ENCODE data around the gene TXNRD2.

The TXNRD2 gene

GRCh38 chr22:19901577-19902244 lies 39.9 kb downstream of the TXNRD2 start:
- H2AFZ ChIP-seq (ENCODE audit: low read depth, low read length), result no peak overlapping the region
- ATAC-seq (ENCODE audit: insufficient read depth, low read depth) (no peak), DNase-seq (no peak)
- H4K20me1 ChIP-seq (ENCODE audit: insufficient read depth, low read length), result no peaks in the 10 kb centered on the region
- TF ChIP-seq CTCF (IDR thresholded peaks at IDR 0.05; ENCODE audit: borderline replicate concordance, extremely low read depth, low read length, poor library complexity, severe bottlenecking) (no peak), EZH2 (IDR thresholded peaks at IDR 0.05; ENCODE audit: borderline replicate concordance, low read depth, low read length, severe bottlenecking) (no peak)
- no peaks in the 10 kb centered on the region for H3K27me3 ChIP-seq (ENCODE audit: insufficient read depth, low read length, poor library complexity)
- H3K9me3 ChIP-seq (ENCODE audit: insufficient read depth, low read length, severe bottlenecking), result no peaks in the 10 kb centered on the region
- H3K36me3 ChIP-seq (ENCODE audit: insufficient read depth, low read length), result peaks cover 10% of the 10 kb centered on the region
- H3K4me2 ChIP-seq (ENCODE audit: insufficient read depth, low read length), result no peak overlapping the region
- no peaks in the 10 kb centered on the region for H3K79me2 ChIP-seq (ENCODE audit: insufficient read depth, low read length)
- H3K27ac ChIP-seq (ENCODE audit: low read length), result peak overlapping the region; percentile 52
- H3K4me1 ChIP-seq (ENCODE audit: insufficient read depth, low read length), result peaks cover 4% of the 10 kb centered on the region
- H3K9ac ChIP-seq (ENCODE audit: low read depth, low read length), result 0 out of 2 replicates have a peak overlapping the region, but pooled peaks have one; percentile 17
- H3K4me3 ChIP-seq (ENCODE audit: low read depth in 1 of 2, low read length in 2 of 2), result no peak overlapping the region

GRCh38 chr22:19900707-19901436 lies 40.7 kb downstream of the TXNRD2 start:
- H3K4me1 ChIP-seq (ENCODE audit: insufficient read depth, low read length), result peaks cover 11% of the 10 kb centered on the region
- no peaks in the 10 kb centered on the region for H3K79me2 ChIP-seq (ENCODE audit: insufficient read depth, low read length)
- H3K27ac ChIP-seq (ENCODE audit: low read length), result peak overlapping the region; percentile 22; the same call in 1 of the 2 replicates
- no peaks in the 10 kb centered on the region for H3K27me3 ChIP-seq (ENCODE audit: insufficient read depth, low read length, poor library complexity)
- ATAC-seq (ENCODE audit: insufficient read depth, low read depth), result no peak
- H3K36me3 ChIP-seq (ENCODE audit: insufficient read depth, low read length), result peaks cover 10% of the 10 kb centered on the region
- H4K20me1 ChIP-seq (ENCODE audit: insufficient read depth, low read length), result no peaks in the 10 kb centered on the region
- no peak for DNase-seq
- no peak overlapping the region for H3K9ac ChIP-seq (ENCODE audit: low read depth, low read length)
- H2AFZ ChIP-seq (ENCODE audit: low read depth, low read length), result no peak overlapping the region
- H3K4me3 ChIP-seq (ENCODE audit: low read depth in 1 of 2, low read length in 2 of 2), result no peak overlapping the region
- no peak overlapping the region for H3K4me2 ChIP-seq (ENCODE audit: insufficient read depth, low read length)
- TF ChIP-seq EZH2 (IDR thresholded peaks at IDR 0.05; ENCODE audit: borderline replicate concordance, low read depth, low read length, severe bottlenecking), result no peak
- TF ChIP-seq CTCF (IDR thresholded peaks at IDR 0.05; ENCODE audit: borderline replicate concordance, extremely low read depth, low read length, poor library complexity, severe bottlenecking), result no peak
- no peaks in the 10 kb centered on the region for H3K9me3 ChIP-seq (ENCODE audit: insufficient read depth, low read length, severe bottlenecking)

GRCh38 chr22:19898831-19899567 lies 42.6 kb downstream of the TXNRD2 start:
- Histone ChIP-seq H3K27me3 (ENCODE audit: insufficient read depth, low read length, poor library complexity) (no peaks in the 10 kb centered on the region), H3K4me1 (ENCODE audit: insufficient read depth, low read length) (peaks cover 30% of the 10 kb centered on the region), H3K9me3 (ENCODE audit: insufficient read depth, low read length, severe bottlenecking) (no peaks in the 10 kb centered on the region), H3K27ac (ENCODE audit: low read length) (peak overlapping the region; percentile 63), H4K20me1 (ENCODE audit: insufficient read depth, low read length) (no peaks in the 10 kb centered on the region), H3K36me3 (ENCODE audit: insufficient read depth, low read length) (peaks cover 12% of the 10 kb centered on the region), H3K4me2 (ENCODE audit: insufficient read depth, low read length) (no peak overlapping the region), H3K79me2 (ENCODE audit: insufficient read depth, low read length) (peaks cover 4% of the 10 kb centered on the region; the same call in 1 of the 2 replicates), H3K9ac (ENCODE audit: low read depth, low read length) (0 out of 2 replicates have a peak overlapping the region, but pooled peaks have one; percentile 6), H2AFZ (ENCODE audit: low read depth, low read length) (no peak overlapping the region), H3K4me3 (ENCODE audit: low read depth in 1 of 2, low read length in 2 of 2) (no peak overlapping the region)
- DNase-seq (no peak), ATAC-seq (ENCODE audit: insufficient read depth, low read depth) (no peak)
- TF ChIP-seq EZH2 (IDR thresholded peaks at IDR 0.05; ENCODE audit: borderline replicate concordance, low read depth, low read length, severe bottlenecking), result no peak
- no peak for TF ChIP-seq CTCF (IDR thresholded peaks at IDR 0.05; ENCODE audit: borderline replicate concordance, extremely low read depth, low read length, poor library complexity, severe bottlenecking)
